Activated CD8-positive, alpha-beta memory T cell treated with anti-CD3 and anti-CD28 coated beads, Interleukin-2, amount 50 U/mL, for 4 hours (primary cell): ENCODE data around the gene ALOX12B.
A peak's percentile ranks its signal among the peaks of the same experiment; 100 is the strongest.
"Not testable (repeated sequence)": the region's sequence is repeated elsewhere in the genome, so short reads cannot be mapped to it uniquely, and the experiment has no call there.

Experiments used
- DNase-seq: peaks from one replicate; pipeline ENCODE4 v3.0.0-alpha.2; 2020

ALOX12B gene

DNA sequence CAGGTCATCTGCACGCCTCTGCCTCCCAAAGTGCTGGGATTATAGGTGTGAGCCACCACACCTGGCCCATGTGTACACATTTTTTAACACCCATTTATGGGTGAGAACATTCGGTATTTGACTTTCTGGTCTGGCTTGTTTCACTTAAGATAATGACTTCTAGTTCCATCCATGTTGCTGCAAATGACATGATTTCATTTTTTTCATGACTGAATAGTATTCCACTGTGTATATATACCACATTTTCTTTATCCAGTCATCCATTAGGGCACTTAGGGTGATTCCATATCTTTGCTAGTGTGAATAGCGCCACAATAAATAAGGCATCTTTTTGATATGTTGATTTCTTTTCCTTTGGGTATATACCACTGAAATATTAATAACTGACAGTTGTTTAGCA, 5.6 kb downstream of the ALOX12B start:
- DNase-seq, result no peak

DNA sequence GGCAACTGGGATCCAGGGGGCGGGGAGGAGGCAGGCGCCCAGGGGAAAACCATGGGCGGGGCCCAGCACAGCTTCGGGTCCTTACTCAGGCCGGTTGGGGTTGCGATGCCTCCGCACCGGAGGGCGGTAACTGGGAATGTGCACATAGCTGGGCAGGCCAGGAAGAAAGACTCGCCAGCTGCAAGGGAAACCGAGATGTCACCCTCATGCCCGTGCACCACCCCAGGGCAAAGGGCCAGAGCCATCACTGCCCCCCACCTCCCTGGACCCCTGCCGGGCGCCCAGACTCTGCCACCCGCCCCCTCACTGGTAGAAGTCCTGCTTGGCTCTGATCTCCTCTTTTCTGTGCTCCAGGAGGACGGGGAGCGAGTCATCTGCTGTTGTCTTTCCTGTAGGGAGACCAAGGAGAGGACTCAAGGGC, 6.7 kb downstream of the ALOX12B start:
- DNase-seq, result no peak

DNA sequence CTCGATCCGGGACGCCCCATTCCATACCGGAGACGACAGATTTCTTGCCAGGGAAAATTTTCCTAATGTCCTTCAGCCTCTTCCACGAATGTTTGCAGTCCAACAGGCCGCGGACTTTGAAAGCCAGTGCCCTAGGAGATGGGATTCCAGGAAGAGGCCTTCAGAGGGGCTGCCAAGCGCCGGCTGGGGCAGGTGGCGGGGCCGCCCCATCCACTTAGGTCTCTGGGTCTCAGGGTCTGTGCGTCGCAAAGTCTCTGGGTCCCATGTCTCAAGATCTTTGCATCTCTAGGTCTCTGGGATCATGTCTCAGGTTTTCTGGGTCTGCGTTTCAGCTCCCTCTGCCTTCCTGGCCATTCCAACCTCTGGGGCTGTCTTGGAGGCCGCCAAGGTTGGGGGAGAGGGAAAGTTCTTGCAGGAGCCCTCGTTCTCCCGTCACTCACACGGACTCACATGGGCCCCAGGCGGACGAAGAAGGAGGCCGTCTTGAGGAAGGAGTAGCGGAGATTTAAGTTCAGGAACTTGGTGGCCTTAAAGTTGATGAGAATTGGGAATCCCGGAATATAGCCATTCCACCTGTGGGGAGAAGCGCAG, 7.2 kb downstream of the ALOX12B start:
- DNase-seq, result no peak

DNA sequence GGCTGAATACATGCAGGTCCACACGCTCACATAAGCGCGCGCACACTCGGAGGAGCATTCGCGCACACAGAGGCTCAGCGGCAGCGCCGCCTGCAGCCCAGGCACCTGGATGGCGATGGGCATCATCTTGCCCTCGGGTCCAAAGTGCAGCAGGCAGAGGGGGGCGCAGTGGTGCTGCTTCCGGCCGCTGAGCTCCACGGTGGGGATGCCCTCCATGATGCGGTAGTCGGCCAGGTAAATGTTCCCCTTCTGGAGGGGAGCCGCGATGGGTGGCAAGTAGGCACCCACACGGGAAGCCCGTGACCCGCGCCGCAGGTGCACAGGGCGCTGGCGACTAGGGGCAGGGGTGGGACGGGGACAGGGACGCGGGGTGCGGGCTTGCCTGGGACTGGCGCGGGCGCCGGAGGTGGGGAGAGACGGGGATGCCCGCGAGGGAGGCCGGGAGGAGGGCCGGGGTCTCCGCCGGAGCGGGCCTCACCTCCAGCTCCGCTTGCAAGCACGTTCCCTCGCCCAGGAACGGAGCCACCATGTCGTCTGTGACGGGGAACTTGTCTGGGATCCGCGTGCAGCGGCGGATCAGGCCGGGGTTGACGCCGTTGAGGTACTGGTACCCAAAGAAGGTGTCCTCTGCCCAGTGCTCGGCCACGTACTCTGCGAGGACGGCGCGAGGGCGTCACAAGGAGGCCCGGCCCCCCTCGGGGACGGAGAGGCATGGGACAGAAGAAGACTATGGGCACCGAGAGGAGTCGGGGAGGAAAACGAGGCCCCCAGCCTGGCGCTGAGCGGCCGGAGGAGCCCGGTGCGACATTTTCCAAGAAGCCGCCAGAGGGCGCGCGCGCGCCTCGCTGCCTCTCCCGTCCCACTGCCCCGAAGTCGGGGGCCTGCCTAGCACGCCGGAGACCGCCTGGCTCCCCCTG, 8.0 kb downstream of the ALOX12B start:
- DNase-seq, result peak; percentile 80

DNA sequence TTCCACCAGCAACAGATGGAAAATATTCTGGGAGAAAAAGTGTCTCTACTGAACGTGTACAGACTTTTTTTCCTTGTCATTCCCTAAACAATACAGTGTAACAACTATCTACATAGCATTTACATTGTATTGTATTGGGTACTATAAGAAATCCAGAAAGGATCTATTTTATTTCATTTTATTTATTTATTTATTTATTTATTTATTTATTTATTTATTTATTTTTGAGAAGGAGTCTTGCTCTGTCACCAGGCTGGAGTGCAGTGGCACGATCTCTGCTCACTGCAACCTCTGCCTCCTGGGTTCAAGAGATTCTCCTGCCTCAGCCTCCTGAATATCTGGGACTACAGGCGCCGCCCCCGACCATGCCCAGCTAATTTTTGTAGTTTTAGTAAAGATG, 9.6 kb downstream of the ALOX12B start:
- not testable (repeated sequence) for DNase-seq

DNA sequence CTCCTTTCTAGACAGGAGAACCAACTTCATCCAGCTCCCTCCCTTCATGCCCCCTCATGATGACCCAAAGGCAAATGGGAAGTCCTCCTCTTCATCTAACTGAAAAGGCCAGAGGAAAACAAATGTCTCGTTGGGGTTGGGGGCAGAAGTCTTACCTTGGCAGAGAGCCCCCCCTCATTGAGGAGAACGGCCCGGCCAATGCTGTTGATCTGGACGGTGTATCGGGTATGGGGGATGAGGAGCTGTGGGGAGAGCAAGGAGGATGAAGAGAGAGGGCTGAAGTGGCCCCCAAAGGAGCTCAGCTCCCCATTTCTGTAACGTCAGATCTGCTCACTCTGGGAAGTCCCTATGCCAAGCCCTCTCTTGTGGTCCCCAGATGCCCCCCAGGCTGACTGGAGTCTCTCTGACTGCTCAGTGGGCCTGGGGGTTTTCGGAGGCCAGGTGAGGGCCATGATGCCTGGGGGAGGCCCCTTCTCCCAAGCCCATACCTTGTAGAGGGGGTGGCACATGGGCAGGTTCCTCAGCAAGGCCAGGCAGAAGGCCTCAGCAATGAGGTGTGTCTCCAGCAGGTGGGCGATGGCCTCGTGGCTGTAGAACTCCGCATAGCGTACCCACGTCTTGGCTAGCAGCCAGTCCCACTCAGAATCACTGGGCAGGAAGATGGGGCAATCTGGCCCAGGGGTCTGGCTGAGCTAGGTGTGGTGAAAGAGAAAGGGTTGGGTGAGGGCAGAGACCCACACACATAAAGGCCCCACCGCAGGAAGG, 10.8 kb downstream of the ALOX12B start:
- no peak for DNase-seq

DNA sequence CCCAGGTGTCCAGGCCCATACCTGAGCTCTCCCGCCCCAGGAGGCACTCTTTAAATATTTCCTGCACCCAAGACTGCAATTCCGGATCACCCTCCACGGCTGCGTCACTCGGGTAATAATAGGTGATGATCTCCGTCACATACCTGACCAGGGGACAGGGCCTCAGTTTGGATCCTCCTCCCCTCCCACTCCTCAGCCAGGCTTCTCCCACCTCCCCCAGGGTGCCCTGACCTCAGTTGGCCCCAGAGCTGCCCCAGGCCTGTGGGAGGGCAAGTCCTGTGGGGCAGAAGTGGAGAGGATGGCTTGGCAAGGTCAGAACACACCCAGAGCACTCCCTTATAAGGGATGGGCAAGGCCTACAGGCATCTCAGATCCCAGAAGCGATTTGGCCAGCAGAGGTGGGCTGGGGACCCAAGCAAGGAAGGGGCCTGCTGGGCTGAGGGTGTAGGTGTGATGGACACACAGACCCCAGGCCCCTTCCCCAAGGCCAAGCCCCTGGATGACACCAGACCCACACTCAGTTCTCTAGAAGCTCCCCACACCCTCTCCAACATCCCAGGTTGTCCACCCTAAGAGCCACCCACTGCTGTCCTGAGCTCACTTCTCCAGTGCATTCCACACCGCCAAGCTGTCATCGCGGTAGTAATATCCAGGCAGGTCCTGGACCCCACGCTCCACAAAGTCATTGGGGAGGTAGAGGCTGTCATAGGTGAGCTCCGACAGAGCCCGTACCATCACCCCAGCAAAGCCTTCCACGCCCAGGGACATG, 11.8 kb downstream of the ALOX12B start:
- DNase-seq, result no peak

DNA sequence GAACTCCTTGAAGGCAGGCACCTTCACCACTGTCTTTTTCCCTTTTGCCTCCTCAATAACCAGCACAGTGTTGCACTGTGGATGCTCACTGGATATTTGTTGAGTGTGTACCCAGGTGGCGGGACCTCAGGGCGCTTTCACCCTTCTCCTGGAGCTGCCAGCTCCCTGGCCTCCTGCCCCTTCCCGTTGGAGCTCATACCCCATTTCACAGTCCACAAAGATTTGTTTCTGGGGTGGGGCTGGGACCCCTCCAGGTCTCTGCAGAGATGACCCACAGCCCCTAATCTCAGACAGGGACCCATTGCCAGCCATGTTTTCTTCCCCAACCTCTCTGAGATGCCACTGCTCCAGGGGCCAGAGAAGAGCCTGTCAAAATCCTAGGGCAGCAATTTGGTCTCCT, 12.4 kb downstream of the ALOX12B start:
- DNase-seq, result no peak

DNA sequence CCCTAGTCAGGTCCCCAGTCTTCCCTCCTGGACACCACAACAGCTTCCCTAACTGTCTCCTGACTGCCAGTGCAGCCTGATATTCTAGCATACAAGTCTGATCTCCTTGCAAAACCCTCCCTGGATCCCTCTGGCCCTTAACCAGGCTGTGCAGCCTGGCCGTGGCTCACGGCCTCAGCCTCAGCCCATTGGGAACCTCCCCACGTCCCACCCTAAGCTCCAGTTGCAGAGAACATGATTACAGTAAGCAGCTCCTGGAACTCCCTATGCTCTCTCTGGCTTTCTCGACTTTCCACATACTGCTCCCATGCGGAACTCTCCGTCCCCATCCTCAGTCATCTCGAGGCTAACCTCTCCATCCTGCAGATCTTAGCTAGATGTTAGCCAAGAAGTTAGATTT, 13.0 kb downstream of the ALOX12B start:
- DNase-seq, result no peak

DNA sequence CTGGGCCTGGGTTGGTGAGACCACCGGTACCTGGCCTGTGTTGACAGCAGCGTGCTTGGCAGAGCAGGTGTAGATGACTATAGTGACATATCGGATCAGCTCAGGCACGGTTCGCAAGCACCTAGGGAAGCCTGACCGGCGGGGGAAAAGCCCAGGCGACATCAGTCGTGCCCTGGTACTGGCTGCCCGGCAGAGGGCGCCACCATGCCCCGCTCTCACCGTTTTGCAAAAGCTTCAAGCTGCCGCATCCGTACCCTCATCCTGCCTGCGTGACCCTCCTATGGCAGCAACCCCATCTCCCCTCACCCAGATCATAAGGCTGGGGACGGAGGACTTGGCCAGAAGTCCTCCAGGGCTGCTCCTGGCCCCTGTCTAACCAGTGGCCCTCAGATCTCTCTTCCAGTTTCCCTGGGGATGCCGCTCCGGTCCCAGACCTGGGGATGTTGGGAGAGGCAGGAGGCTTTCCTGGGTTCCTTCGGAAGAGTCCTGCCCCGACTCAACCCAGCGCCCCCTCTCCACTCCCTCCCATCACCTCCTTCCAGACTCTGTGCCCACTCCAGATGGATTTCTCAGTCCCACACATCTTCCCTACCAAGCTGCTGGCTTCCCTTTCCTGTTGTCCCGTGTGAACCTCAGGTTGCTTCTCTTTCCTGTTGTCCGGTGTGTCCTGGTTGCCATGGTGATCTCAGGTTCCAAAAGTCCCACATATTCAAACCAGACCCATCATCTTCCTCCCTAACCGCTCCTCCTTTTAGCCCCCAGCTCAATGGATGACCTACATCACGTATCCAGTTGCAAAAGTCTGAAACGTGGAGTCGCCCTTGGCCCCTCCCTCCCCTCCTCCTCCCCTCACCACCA, 13.7 kb downstream of the ALOX12B start:
- peak; percentile 88 for DNase-seq

DNA sequence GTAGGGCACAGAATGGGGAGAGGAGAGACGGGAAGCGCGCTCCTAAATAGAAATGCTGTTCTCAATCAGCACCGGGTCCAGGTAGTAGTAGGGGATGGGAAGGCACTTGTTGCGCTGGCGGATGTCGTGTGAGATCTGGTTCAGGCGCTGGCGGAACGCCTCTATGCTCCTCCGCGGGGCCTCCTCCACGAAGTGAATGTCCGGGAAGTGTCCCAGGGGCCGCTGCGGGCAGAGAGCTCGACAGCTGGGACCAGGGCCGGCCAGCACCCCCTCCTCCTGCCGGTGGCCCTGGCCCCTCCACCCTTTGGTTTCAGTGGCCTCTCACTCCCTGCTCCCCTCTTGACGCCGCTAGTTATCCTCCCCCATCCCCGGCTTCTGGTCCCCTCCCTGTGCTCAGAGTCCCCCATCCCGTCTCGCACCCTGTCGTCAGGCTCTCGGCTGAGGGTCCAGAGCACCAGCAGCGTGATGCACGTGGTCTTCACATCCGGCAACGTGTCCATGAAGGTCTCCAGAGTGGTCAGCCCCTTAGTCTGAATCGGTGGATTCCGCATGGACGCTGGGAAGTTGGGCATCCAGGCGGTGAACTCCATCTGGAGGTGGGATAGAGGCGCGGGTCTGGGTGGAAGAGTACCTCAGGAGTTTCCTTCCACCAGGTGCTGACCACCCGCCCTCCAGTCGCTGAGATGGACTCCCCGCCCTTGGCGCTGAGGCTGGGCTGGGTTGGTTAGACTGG, 14.6 kb downstream of the ALOX12B start:
- no peak for DNase-seq

DNA sequence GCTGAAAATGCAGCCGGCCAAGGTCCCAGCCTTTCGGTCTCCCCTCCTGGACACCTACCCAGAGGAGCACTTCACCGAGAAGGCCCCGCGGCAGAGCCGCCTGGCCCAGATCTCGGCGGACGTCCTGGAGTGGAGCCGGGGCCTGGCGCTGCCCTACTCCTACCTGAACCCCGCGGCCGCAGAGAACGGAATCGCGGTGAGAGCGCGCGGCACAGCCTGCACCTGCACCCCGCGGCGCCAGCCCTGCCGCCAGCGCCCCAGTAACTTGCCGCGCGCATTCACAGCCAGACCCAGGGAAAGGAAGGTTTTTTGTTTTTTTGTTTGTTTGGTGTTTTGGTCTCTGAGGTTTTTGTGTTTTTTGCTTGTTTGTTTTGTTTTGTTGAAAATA, 15.2 kb downstream of the ALOX12B start:
- no peak for DNase-seq

DNA sequence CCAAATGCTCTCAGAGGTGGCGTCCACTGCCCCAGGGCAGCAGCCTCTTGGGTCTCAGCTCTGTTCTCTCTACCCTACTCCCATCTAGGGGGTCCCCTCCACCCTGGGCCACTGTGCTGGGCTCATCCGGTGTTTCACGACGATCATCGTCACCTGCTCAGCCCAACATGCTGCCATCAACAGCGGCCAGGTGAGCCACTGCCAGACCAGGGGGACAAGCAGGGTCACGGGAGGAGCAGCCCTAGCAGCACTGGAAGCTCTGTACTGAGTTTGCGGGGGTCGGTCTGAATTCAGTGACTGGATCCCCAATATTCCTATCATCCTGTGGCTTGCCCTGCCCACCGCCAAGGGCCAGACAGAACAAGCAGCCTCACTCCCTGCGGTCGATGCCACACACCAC, 16.0 kb downstream of the ALOX12B start:
- no peak for DNase-seq

DNA sequence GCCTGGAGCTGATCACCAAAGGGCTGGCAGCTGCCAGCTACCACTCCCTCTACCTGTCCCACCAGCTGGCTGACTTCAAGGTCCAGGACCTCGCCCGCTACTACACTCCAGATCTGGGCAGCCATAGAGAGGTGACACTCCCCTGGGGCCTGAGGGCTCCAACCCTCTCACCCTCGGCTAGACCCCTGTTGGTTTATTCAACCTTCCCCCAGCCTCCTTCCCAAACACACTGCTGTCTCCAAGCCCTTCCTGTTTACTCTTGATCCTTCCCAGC, 18.0 kb downstream of the ALOX12B start:
- DNase-seq, result no peak

DNA sequence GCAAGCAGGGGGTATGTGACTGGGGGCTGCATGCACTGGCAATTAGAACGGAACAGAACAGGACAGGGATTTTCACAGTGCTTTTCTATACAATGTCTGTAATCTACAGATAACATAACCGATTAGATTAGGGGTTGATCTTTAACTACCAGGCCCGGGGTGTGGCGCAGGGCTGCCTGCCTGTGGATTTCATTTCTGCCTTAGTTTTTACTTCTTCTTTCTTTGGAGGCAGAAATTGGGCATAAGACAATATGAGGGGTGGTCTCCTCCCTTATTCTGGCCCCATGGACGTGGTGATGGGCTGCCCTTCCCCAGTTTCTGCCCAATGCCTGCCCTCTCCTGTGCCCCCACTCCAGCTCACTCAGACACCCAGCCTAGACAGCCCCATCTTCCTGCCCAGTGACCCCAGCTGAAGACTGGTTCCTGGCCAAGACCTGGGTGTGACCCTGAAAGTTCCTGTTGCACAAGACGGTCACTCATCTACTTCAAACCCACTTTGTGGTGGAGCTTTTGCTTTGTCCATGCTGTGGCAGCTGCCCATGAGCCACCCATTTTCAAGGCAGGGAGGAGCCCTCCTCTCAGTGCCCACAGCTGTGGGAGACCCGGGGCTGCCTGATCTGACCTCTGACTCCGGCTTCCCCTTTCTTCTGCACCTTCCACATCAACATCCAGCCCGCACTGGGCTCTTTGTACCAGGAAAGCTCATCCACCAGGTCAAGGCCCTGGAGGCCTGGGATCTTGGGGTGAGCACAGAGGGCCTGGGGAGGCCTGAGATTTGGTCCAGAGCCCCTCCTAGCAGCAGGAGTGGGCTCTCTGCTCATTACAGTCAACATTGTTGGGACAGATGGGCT, 18.6 kb downstream of the ALOX12B start:
- DNase-seq, result no peak

DNA sequence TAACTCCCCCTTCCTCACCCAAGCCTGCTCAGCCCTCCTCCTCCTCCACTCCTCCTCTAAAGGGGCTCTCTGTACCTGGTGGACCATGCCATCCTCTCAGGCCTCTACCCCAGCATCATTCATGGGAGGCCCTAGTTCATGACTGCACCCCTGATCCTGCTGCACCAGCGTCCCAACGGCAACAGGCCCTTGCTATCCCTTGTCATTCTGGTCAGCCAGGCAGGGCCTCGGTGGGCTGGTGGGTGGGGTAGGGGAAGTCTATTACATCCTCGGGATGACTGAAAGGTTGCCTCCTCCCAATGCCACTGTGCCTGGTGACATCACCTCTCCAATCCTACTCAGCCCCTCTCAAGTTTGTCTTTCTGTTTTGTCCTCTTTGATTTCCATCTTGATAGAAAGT, 19.7 kb downstream of the ALOX12B start:
- DNase-seq, result no peak

DNA sequence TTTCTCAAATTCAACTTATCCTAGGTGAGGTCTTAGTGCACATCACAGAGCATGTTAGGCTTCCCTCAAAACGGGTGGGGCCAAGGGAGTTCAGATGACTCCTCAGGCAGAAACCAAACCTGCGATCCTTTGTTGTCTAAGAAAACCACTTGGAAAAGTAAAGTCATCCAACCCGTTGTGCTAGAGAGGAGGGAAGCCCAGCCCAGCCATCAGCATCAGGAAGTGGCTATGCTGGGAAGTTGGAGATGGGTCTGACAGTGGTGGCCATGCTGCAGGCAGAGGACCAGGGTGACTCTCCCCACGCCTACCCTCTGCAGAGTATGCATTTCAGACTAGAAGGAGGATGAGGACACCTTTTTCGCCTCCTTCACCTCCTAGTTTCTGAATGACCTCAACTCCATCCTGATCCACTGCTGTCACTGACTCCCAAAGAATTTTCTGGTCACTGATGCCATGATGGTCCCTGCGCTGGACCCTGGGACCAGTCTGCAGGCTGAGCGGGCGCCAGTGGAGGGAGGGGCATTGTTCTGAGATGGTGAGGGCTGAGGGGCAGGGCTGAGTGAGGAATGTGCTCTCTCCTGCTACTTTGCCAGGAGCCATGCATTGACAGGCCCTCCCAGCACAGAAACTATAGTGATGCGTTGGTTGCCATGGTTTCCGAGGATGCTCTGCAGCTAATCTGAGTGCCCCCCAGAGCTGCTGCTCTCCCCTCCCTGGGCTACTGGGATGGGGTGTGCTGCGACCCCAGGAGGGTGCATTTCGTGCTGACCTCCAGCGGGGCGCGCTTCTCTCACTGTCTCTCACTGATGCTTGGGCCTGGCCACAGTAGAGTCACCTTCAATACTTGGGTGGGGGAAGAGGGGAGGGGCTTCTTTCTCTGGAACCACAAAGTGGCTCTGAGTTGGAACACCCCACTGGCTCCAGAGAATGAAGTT, 20.4 kb downstream of the ALOX12B start:
- no peak for DNase-seq

DNA sequence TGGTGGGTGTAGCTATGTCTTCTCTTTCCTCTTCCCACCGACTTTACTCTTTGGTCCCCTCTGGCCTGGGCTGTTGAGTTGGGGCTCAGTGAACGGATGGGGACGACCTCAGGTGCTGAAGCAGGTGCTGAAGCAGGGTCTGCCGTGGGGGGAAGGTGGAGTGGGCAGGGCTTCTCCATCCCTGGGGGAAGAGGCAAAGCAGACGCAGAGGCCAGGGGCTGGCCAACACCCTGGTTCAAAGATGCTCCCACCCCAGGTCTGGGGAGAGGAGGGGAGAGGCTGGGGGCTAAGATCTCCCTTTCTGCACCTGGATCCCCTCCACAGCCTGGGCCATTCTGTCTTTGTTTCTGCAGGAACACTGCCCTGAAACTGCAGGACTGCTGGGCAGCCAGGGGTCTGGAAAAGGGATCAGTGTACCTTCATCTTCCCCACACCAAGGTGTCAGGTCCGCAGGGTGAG, 22.9 kb downstream of the ALOX12B start:
- no peak for DNase-seq
